ENCODE data around the gene GPC6.
A peak's percentile ranks its signal among the peaks of the same experiment; 100 is the strongest.

The GPC6 gene

DNA sequence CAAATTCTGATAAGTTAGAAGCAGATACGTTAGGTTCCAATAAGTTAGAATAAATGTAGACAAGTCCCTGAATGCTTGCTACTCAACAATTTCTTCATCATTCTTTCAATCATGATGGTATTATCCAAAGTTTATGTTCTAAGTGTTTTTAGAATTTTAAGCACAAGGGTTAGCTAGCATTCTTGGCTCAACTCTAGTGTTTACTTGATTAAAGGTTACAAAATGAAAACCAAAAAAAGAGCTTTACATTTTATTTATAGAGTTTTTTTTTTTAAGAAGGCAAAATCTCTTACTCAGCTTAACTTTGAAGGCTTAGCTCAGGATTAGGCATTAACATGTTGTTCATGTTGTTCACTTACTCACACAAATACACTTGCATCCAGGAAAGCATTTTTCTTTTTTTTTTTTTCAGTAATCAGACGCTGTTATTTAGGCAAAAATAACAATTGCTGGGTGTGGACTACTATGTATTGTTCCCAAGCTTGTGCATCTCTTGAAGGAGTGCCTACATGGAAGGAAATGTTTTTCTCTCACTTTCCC is 832.3 kb downstream of the GPC6 start:
- no peak for DNase-seq
- no peaks in the 10 kb centered on the region for H3K36me3 ChIP-seq
- no peaks in the 10 kb centered on the region for H3K27me3 ChIP-seq (ENCODE audit: insufficient read depth, low read depth, severe bottlenecking)
- H3K27ac ChIP-seq = peak overlapping the region; percentile 18
- H3K4me3 ChIP-seq (ENCODE audit: low read depth, low read length) = no peak overlapping the region
- no peaks in the 10 kb centered on the region for H3K9me3 ChIP-seq (ENCODE audit: severe bottlenecking)
- TF ChIP-seq, protein P1, sequence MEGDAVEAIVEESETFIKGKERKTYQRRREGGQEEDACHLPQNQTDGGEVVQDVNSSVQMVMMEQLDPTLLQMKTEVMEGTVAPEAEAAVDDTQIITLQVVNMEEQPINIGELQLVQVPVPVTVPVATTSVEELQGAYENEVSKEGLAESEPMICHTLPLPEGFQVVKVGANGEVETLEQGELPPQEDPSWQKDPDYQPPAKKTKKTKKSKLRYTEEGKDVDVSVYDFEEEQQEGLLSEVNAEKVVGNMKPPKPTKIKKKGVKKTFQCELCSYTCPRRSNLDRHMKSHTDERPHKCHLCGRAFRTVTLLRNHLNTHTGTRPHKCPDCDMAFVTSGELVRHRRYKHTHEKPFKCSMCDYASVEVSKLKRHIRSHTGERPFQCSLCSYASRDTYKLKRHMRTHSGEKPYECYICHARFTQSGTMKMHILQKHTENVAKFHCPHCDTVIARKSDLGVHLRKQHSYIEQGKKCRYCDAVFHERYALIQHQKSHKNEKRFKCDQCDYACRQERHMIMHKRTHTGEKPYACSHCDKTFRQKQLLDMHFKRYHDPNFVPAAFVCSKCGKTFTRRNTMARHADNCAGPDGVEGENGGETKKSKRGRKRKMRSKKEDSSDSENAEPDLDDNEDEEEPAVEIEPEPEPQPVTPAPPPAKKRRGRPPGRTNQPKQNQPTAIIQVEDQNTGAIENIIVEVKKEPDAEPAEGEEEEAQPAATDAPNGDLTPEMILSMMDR (IDR thresholded peaks at IDR 0.05; ENCODE audit: low read depth, low read length) = no peak

DNA sequence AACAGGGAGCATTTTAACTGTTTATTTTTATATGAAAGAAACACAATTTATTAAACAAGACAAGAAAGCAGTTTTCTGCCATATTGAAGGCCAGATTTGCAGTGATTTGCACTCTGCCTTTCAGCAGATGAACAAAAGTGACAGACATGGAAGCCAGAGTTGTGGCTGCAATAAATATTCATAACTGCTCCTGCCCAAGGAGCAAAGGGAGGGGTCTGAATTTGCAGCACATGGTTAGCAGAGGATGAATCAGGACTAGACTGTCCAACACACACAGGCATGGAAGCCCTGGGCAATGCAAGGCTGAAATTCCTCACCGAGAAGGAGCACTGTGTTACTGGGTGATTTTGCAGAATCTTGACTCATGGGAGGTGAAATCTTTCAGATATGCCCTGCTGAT is 834.7 kb downstream of the GPC6 start:
- Histone ChIP-seq H3K4me3 (ENCODE audit: low read depth, low read length) (no peak overlapping the region), H3K27me3 (ENCODE audit: insufficient read depth, low read depth, severe bottlenecking) (no peaks in the 10 kb centered on the region), H3K27ac (no peak overlapping the region), H3K36me3 (no peaks in the 10 kb centered on the region), H3K9me3 (ENCODE audit: severe bottlenecking) (no peaks in the 10 kb centered on the region)
- DNase-seq = no peak
- TF ChIP-seq, protein P1 (IDR thresholded peaks at IDR 0.05; ENCODE audit: low read depth, low read length) = no peak

DNA sequence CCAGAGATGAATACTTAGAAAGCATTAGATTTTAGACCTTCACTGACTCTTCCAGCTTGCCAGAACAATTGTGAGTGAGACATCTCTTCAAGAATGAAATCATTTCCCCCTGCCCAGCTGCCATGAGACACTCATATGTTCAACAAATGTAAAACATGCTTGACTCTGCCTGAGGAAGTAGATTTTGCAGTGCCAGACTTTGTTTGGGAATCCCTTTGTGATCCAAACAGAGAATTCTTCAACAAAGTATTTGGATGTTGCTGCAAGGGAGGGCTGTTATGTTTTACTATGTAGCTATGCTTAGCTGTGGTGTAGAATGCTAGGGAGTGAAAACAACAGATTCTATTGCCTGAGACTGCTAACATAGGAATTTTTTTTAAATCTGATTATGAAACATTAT is 836.5 kb downstream of the GPC6 start:
- no peak overlapping the region for H3K27ac ChIP-seq
- no peaks in the 10 kb centered on the region for H3K27me3 ChIP-seq (ENCODE audit: insufficient read depth, low read depth, severe bottlenecking)
- H3K4me3 ChIP-seq (ENCODE audit: low read depth, low read length) = no peak overlapping the region
- H3K36me3 ChIP-seq = no peaks in the 10 kb centered on the region; the same call in 1 of the 2 replicates
- TF ChIP-seq, protein P1 (IDR thresholded peaks at IDR 0.05; ENCODE audit: low read depth, low read length) = no peak
- H3K9me3 ChIP-seq (ENCODE audit: severe bottlenecking) = no peaks in the 10 kb centered on the region
- DNase-seq = no peak

DNA sequence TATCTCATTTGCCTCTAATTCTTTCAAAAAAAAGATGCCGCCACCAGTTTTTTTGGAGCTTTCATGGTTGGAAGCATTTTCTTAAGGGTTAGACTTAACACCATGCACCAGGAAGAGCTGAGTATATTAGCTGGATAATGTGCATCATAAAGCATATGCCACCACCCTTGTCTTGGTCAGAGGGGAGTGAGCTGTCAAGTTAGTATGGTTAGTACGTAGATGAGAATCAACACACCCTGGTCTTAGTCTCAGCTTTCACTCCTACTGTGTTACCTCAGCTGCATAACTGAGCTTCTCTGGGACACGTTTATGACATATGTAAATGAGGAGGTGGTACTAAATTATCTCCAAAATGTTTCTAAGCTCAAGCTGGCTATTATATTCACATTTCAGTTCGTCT is 837.2 kb downstream of the GPC6 start:
- Histone ChIP-seq H3K36me3 (no peaks in the 10 kb centered on the region; the same call in 1 of the 2 replicates), H3K27ac (no peak overlapping the region)
- TF ChIP-seq, protein P1 (IDR thresholded peaks at IDR 0.05; ENCODE audit: low read depth, low read length) = no peak

DNA sequence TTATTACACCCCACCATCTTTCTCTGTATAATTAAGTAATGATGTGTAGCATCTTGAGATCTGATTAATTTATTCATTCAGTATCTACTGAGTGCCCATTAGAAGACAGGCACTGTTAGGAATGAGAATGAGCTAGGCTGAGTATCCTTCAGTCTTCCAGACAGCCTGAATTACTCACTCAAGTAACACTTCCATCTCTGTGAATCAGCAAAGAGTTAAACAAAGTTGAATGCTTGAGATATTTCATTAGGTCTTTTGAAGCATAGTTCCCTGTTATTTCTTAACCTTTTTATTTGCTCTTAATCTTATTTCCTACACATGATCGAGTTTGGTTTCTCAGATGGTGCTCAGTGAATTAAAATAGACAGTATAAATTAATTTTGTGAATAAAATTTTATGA is 839.1 kb downstream of the GPC6 start:
- Histone ChIP-seq H3K36me3 (peaks cover 5% of the 10 kb centered on the region), H3K4me3 (ENCODE audit: low read depth, low read length) (no peak overlapping the region), H3K27me3 (ENCODE audit: insufficient read depth, low read depth, severe bottlenecking) (no peaks in the 10 kb centered on the region), H3K9me3 (ENCODE audit: severe bottlenecking) (peaks cover 2% of the 10 kb centered on the region), H3K27ac (no peak overlapping the region)
- DNase-seq = no peak
- TF ChIP-seq, protein P1 (IDR thresholded peaks at IDR 0.05; ENCODE audit: low read depth, low read length) = no peak

More for the DNA sequence above, 837.2 kb downstream of the GPC6 start:
- DNase-seq = no peak
- Histone ChIP-seq H3K4me3 (ENCODE audit: low read depth, low read length) (no peak overlapping the region), H3K27me3 (ENCODE audit: insufficient read depth, low read depth, severe bottlenecking) (no peaks in the 10 kb centered on the region), H3K9me3 (ENCODE audit: severe bottlenecking) (peaks cover 2% of the 10 kb centered on the region)
